Upper lobe of left lung (tissue), 4 donors: Measurements from ENCODE around the gene LRRC2.

Source experiments
- POLR2A ChIP-seq, 4 donors: fragments of 450-650 bp; IDR thresholded peaks; one replicate each; pipeline ENCODE4 v1.5.1; 2016 to 2017; ENCODE audit warnings: antibody characterized with exemption in 4 of 4, mild to moderate bottlenecking in 2 of 4
- POLR2AphosphoS5 ChIP-seq, 2 donors: sonication (generic); formaldehyde crosslinking; IDR thresholded peaks; one replicate each; pipeline ENCODE4 v1.5.1; 2017; ENCODE audit warnings: antibody characterized with exemption in 2 of 2
- TF ChIP-seq, protein P1 (sequence below), 6 experiments: fragments of 450-650 bp in 4 of 6; fragments of 200-600 bp in 2 of 6; sonication (generic) in 2 of 6; IDR thresholded peaks; one replicate each; pipeline ENCODE4 v1.5.1; 2016 to 2019; ENCODE audit warnings: antibody characterized with exemption in 6 of 6

DNA sequence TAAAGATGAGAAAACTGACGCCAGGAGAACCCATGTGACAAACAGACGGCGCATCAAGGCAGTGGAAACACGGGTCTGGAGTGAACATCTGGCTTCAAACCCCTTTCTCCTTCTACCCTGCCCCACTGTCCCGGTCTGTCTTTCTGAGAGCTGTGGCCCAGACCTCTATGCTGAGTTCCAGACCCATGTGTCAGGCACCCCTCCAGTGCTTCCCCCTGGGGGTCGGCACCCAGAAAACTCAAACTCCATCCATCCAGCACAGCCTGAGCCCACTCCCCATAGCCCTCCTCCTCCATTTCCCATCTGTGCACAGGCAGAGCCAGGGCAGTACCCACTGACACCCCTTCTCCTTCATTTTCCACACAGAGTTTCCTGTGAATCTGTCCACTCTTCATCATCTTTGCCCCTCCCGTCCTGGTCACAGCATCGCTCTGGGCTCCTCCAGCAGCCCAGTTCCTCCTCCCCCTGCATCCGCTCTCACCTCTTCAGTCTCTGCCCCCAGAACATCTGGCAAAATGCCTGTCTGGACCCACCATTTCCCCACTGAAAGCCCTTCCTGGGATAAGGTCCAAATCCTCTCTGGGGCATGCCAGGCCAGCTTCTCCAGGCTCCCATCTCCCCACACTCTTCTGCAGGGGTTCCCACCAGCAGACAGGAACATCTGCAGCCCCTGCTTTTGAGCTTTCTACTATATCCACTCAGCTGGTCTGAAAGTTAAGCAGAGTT is 49.1 kb upstream of the LRRC2 start:
- TF ChIP-seq, protein P1, sequence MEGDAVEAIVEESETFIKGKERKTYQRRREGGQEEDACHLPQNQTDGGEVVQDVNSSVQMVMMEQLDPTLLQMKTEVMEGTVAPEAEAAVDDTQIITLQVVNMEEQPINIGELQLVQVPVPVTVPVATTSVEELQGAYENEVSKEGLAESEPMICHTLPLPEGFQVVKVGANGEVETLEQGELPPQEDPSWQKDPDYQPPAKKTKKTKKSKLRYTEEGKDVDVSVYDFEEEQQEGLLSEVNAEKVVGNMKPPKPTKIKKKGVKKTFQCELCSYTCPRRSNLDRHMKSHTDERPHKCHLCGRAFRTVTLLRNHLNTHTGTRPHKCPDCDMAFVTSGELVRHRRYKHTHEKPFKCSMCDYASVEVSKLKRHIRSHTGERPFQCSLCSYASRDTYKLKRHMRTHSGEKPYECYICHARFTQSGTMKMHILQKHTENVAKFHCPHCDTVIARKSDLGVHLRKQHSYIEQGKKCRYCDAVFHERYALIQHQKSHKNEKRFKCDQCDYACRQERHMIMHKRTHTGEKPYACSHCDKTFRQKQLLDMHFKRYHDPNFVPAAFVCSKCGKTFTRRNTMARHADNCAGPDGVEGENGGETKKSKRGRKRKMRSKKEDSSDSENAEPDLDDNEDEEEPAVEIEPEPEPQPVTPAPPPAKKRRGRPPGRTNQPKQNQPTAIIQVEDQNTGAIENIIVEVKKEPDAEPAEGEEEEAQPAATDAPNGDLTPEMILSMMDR (IDR thresholded peaks at IDR 0.05) = no peak
- TF ChIP-seq POLR2A (IDR thresholded peaks at IDR 0.05) (no peak), POLR2AphosphoS5 (IDR thresholded peaks at IDR 0.05) (no peak)
